ENCODE measurements around the gene HDAC4. TPM values are rescaled to one million over a fixed set of nuclear protein-coding genes. Genes with fewer than 3 reads are reported as not detected.

HDAC4 gene
- total and polyA plus RNA-seq, 2 donors (not counting 1 experiment from before 2014, with no cell fraction given), result 13.5 to 46.0 TPM

DNA sequence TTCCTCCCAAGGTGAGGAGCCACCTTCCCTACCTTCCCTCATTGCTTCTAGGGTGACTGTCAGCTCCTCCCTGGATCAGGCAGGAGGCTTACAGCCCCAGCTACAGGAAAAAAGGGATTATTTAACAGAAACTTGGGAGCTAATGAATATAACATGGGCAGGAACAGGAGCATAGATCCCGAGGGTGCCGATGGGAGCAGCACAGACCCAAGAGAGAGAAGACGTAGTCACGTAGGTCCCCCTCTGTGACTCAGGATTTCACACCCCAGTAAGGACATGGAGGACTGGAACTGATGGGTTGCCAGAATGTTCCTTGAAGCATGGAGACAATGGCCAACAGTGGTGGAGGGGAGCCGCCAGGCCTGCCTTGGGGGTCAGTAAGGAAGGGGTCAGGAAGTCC lies 10.3 kb upstream of the HDAC4 start:
- Histone ChIP-seq H2AFZ (ENCODE audit: insufficient read depth, low read depth, low read length, poor library complexity, severe bottlenecking) (no peak overlapping the region), H3K4me3 (ENCODE audit: control extremely low read depth in 1 of 5, extremely low read depth in 1 of 5, insufficient read depth in 1 of 5, low read depth in 2 of 5, low read length in 4 of 5) (no peak overlapping the region), H3K9ac (ENCODE audit: low read length) (no peak overlapping the region), H3K27me3 (replicated peaks in 1 of 4; ENCODE audit: control extremely low read depth in 1 of 4, control insufficient read depth in 3 of 4, insufficient read depth in 4 of 4, low read length in 3 of 4) (peaks cover 0 to 24% (median 0%) of the 10 kb centered on the region in 4 experiments), H3K79me2 (ENCODE audit: control insufficient read depth, insufficient read depth, low read length) (no peaks in the 10 kb centered on the region), H3K36me3 (replicated peaks in 1 of 2; ENCODE audit: control extremely low read depth in 1 of 2, control insufficient read depth in 1 of 2, extremely low read depth in 1 of 2, insufficient read depth in 2 of 2, low read length in 1 of 2) (no peaks in the 10 kb centered on the region), H3K4me2 (replicated peaks; ENCODE audit: low read depth, low read length, poor library complexity, severe bottlenecking) (no peak overlapping the region), H4K20me1 (ENCODE audit: control insufficient read depth, insufficient read depth, low read length, poor library complexity, severe bottlenecking) (no peaks in the 10 kb centered on the region), H3K4me1 (ENCODE audit: control insufficient read depth in 2 of 2, insufficient read depth in 2 of 2, low read length in 2 of 2) (no peaks in the 10 kb centered on the region), H3K27ac (ENCODE audit: low read length in 2 of 2) (no peak overlapping the region), H3K9me3 (ENCODE audit: control extremely low read depth in 1 of 3, control insufficient read depth in 2 of 3, insufficient read depth in 1 of 3, low read length in 2 of 3) (peaks cover 0 to 17% (median 0%) of the 10 kb centered on the region in 3 donors)
- Mint-ChIP-seq H3K4me3 (no peak overlapping the region), H3K27ac (no peak overlapping the region), H3K27me3 (peaks cover 44% of the 10 kb centered on the region), H3K4me1 (no peaks in the 10 kb centered on the region), H3K9me3 (ENCODE audit: insufficient read depth) (peaks cover 3% of the 10 kb centered on the region)
- CTCF ChIA-PET, result no interaction called here
- no peak for DNase-seq
- WGBS (ENCODE audit: insufficient coverage), result 91% methylated on average over 4 of the region's 5 CpGs
- TF ChIP-seq, protein P1, sequence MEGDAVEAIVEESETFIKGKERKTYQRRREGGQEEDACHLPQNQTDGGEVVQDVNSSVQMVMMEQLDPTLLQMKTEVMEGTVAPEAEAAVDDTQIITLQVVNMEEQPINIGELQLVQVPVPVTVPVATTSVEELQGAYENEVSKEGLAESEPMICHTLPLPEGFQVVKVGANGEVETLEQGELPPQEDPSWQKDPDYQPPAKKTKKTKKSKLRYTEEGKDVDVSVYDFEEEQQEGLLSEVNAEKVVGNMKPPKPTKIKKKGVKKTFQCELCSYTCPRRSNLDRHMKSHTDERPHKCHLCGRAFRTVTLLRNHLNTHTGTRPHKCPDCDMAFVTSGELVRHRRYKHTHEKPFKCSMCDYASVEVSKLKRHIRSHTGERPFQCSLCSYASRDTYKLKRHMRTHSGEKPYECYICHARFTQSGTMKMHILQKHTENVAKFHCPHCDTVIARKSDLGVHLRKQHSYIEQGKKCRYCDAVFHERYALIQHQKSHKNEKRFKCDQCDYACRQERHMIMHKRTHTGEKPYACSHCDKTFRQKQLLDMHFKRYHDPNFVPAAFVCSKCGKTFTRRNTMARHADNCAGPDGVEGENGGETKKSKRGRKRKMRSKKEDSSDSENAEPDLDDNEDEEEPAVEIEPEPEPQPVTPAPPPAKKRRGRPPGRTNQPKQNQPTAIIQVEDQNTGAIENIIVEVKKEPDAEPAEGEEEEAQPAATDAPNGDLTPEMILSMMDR (IDR thresholded peaks at IDR 0.05), result no peak
- no peak for TF ChIP-seq EZH2 (IDR thresholded peaks at IDR 0.05; ENCODE audit: borderline replicate concordance, insufficient read depth, low read depth, low read length, poor library complexity, severe bottlenecking)
- ATAC-seq (ENCODE audit: low read depth), result no peak
- POLR2A ChIA-PET, result no interaction called here
- intact Hi-C loops (cut with micrococcal nuclease), result no loop called here

DNA sequence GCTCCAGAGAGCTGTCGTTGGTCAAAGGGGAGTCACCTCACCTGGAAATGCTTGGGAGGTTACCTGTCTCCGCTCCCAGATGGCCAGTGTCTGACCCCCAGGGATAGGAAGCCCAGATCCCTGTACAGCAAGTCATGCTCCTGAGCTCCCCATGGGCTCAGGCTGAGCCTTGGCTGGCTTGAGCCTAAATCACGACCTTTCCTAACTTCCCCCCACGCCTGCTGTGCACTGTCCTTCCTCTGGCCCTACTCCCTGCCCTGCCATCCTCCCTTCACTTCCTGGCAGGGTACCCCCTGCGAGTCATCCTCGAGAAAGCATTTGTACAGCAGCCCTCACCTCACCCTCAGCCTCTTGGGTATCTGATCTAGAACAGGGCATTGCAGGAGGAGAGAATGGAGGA lies 9.2 kb upstream of the HDAC4 start:
- intact Hi-C loops (cut with micrococcal nuclease), result no loop called here
- H3K4me1 ChIP-seq (ENCODE audit: control insufficient read depth in 2 of 2, insufficient read depth in 2 of 2, low read length in 2 of 2), result no peaks in the 10 kb centered on the region
- H3K4me3 ChIP-seq (ENCODE audit: control extremely low read depth in 1 of 5, extremely low read depth in 1 of 5, insufficient read depth in 1 of 5, low read depth in 2 of 5, low read length in 4 of 5), result no peak overlapping the region
- TF ChIP-seq EZH2 (IDR thresholded peaks at IDR 0.05; ENCODE audit: borderline replicate concordance, insufficient read depth, low read depth, low read length, poor library complexity, severe bottlenecking), result no peak
- TF ChIP-seq, protein P1 (IDR thresholded peaks at IDR 0.05), result no peak
- ChIA-PET POLR2A (no interaction called here), CTCF (no interaction called here)
- peaks cover 0 to 27% (median 0%) of the 10 kb centered on the region in 4 experiments for H3K27me3 ChIP-seq (replicated peaks in 1 of 4; ENCODE audit: control extremely low read depth in 1 of 4, control insufficient read depth in 3 of 4, insufficient read depth in 4 of 4, low read length in 3 of 4)
- no peak overlapping the region for H3K27ac Mint-ChIP-seq
- peaks cover 36% of the 10 kb centered on the region for H3K27me3 Mint-ChIP-seq
- no peak overlapping the region for H3K27ac ChIP-seq (ENCODE audit: low read length in 2 of 2)
- peaks cover 3% of the 10 kb centered on the region for H3K9me3 Mint-ChIP-seq (ENCODE audit: insufficient read depth)
- peaks cover 0 to 17% (median 0%) of the 10 kb centered on the region in 3 donors for H3K9me3 ChIP-seq (ENCODE audit: control extremely low read depth in 1 of 3, control insufficient read depth in 2 of 3, insufficient read depth in 1 of 3, low read length in 2 of 3)
- no peak overlapping the region for H3K4me3 Mint-ChIP-seq
- H4K20me1 ChIP-seq (ENCODE audit: control insufficient read depth, insufficient read depth, low read length, poor library complexity, severe bottlenecking), result no peaks in the 10 kb centered on the region
- H3K4me1 Mint-ChIP-seq, result no peaks in the 10 kb centered on the region
- H3K4me2 ChIP-seq (replicated peaks; ENCODE audit: low read depth, low read length, poor library complexity, severe bottlenecking), result no peak overlapping the region
- no peaks in the 10 kb centered on the region for H3K36me3 ChIP-seq (replicated peaks in 1 of 2; ENCODE audit: control extremely low read depth in 1 of 2, control insufficient read depth in 1 of 2, extremely low read depth in 1 of 2, insufficient read depth in 2 of 2, low read length in 1 of 2)
- H2AFZ ChIP-seq (ENCODE audit: insufficient read depth, low read depth, low read length, poor library complexity, severe bottlenecking), result no peak overlapping the region
- H3K9ac ChIP-seq (ENCODE audit: low read length), result no peak overlapping the region
- no peak for DNase-seq
- 80% methylated on average over 4 of the region's 6 CpGs for WGBS (ENCODE audit: insufficient coverage)
- ATAC-seq (ENCODE audit: low read depth), result no peak
- H3K79me2 ChIP-seq (ENCODE audit: control insufficient read depth, insufficient read depth, low read length), result no peaks in the 10 kb centered on the region
